C4-2B (cell line): ENCODE measurements around the gene B3GAT1.

ENCODE experiments used
- H3K27ac ChIP-seq: fragments of 450-650 bp; 2 replicates; pipeline ENCODE4 v1.5.1; 2017
- CTCF ChIP-seq: fragments of 450-650 bp; conservative IDR thresholded peaks from 2 replicates; pipeline ENCODE4 v1.5.1; 2017; ENCODE audit warnings: mild to moderate bottlenecking
- ZFX ChIP-seq: fragments of 450-650 bp; IDR thresholded peaks from 2 replicates; pipeline ENCODE4 v1.6.1; 2017

B3GAT1 gene

GRCh38 chr11:134454146-134454690 lies 42.2 kb upstream of the B3GAT1 start:
- TF ChIP-seq ZFX (no peak), CTCF (no peak)
- H3K27ac ChIP-seq: no peak overlapping the region

- no peak for TF ChIP-seq ZFX
- no peak for TF ChIP-seq CTCF
Measured at GRCh38 chr11:134453441-134453840, 41.4 kb upstream of the B3GAT1 start.

GRCh38 chr11:134452838-134453155 lies 40.8 kb upstream of the B3GAT1 start:
- no peak for TF ChIP-seq CTCF
- TF ChIP-seq ZFX: no peak

More at GRCh38 chr11:134453441-134453840, 41.4 kb upstream of the B3GAT1 start:
- no peak overlapping the region for H3K27ac ChIP-seq

GRCh38 chr11:134452026-134452837 lies 40.2 kb upstream of the B3GAT1 start:
- no peak overlapping the region for H3K27ac ChIP-seq
- no peak for TF ChIP-seq CTCF
- no peak for TF ChIP-seq ZFX

More at GRCh38 chr11:134452838-134453155, 40.8 kb upstream of the B3GAT1 start:
- H3K27ac ChIP-seq: no peak overlapping the region

GRCh38 chr11:134450186-134450585 lies 38.1 kb upstream of the B3GAT1 start:
- no peak for TF ChIP-seq ZFX
- no peak for TF ChIP-seq CTCF
- H3K27ac ChIP-seq: no peak overlapping the region

GRCh38 chr11:134449713-134450112 lies 37.7 kb upstream of the B3GAT1 start:
- H3K27ac ChIP-seq: no peak overlapping the region
- TF ChIP-seq ZFX: no peak
- no peak; the same call in 1 of the 2 replicates for TF ChIP-seq CTCF

- no peak overlapping the region for H3K27ac ChIP-seq
- TF ChIP-seq ZFX (no peak), CTCF (no peak)
Measured at GRCh38 chr11:134449051-134449450, 37.0 kb upstream of the B3GAT1 start.
